A673 (cell line): ENCODE results near the gene CLNK.

ENCODE experiments used
- CTCF ChIP-seq: fragments of 300-800, 200-600 bp; sonication (generic); conservative IDR thresholded peaks from 2 replicates; pipeline ENCODE4 v1.5.1; 2017; ENCODE audit warnings: low read depth, mild to moderate bottlenecking, antibody characterized with exemption, low read length, moderate library complexity, mixed read lengths
- EZH2 ChIP-seq: fragments of 200-600 bp; sonication (generic); IDR thresholded peaks from 2 replicates; pipeline ENCODE4 v1.6.1; 2017; ENCODE audit warnings: borderline replicate concordance, low read depth, mild to moderate bottlenecking, mixed read lengths, antibody characterized with exemption, low read length; ENCODE audit not compliant: poor library complexity, severe bottlenecking

- TF ChIP-seq CTCF (no peak), EZH2 (no peak)
Observed at GRCh38 chr4:10502717-10503116, 181.9 kb downstream of the CLNK start.
